Stimulated activated CD8-positive, alpha-beta memory T cell treated with anti-CD3 and anti-CD28 coated beads, Interleukin-7, amount 100 ng/mL, for 48 hours (primary cell): Measurements from ENCODE around the gene NFKBIA.
"Not testable (repeated sequence)": the region's sequence is repeated elsewhere in the genome, so short reads cannot be mapped to it uniquely, and the experiment has no call there.

Experiments used
- DNase-seq, 2 donors: peaks; one replicate each; pipeline ENCODE4 v3.0.0-alpha.2; 2020; ENCODE audit warnings: low read depth in 1 of 2; ENCODE audit errors: extremely low read depth in 1 of 2

The NFKBIA gene

GRCh38 chr14:35404449-35405303 is at the start of gene NFKBIA:
TSS of gene NFKBIA (minus strand) at chr14:35404749. CDS start at chr14:35404644, 105 bp downstream.
- peak; percentile 87 to 89 for DNase-seq

GRCh38 chr14:35446450-35446849 is 41.9 kb upstream of the NFKBIA start:
- DNase-seq = no peak

- no peak for DNase-seq
Measured at GRCh38 chr14:35444104-35444503, 39.6 kb upstream of the NFKBIA start.

- no peak for DNase-seq
Measured at GRCh38 chr14:35441160-35441559, 36.6 kb upstream of the NFKBIA start.

GRCh38 chr14:35438910-35439713 is 34.6 kb upstream of the NFKBIA start:
- DNase-seq = no peak

GRCh38 chr14:35438492-35438891 is 33.9 kb upstream of the NFKBIA start:
- DNase-seq = not testable (repeated sequence)

GRCh38 chr14:35435177-35435576 is 30.6 kb upstream of the NFKBIA start:
- no peak for DNase-seq

- no peak for DNase-seq
Measured at GRCh38 chr14:35433826-35434225, 29.3 kb upstream of the NFKBIA start.

- no peak for DNase-seq
Measured at GRCh38 chr14:35430459-35431199, 26.1 kb upstream of the NFKBIA start.

GRCh38 chr14:35429951-35430350 is 25.4 kb upstream of the NFKBIA start:
- no peak for DNase-seq

- no peak for DNase-seq
Measured at GRCh38 chr14:35425850-35426249, 21.3 kb upstream of the NFKBIA start.

- DNase-seq = no peak
Measured at GRCh38 chr14:35423621-35424020, 19.1 kb upstream of the NFKBIA start.

- no peak for DNase-seq
Measured at GRCh38 chr14:35420036-35420811, 15.7 kb upstream of the NFKBIA start.

- no peak for DNase-seq
Measured at GRCh38 chr14:35419429-35419841, 14.9 kb upstream of the NFKBIA start.

GRCh38 chr14:35418093-35418492 is 13.5 kb upstream of the NFKBIA start:
- DNase-seq = no peak

GRCh38 chr14:35416108-35416750 is 11.7 kb upstream of the NFKBIA start:
- DNase-seq = peak; percentile 70 to 81

- DNase-seq = no peak
Measured at GRCh38 chr14:35414365-35414764, 9.8 kb upstream of the NFKBIA start.

GRCh38 chr14:35412272-35413056 is 7.9 kb upstream of the NFKBIA start:
- DNase-seq = no peak

- DNase-seq = no peak
Measured at GRCh38 chr14:35410858-35411257, 6.3 kb upstream of the NFKBIA start.
